Stimulated activated effector memory CD8-positive, alpha-beta T cell treated with anti-CD3 and anti-CD28 coated beads, Interleukin-12 subunit alpha, Interleukin-12 subunit beta, amount 100 ng/mL, for 72 hours (primary cell): ENCODE data around the gene PITX2.

ENCODE experiments used
- ATAC-seq: fragments of 150-1000 bp; cut with Tn5 transposase; 2 replicates; pipeline ENCODE4 v1.10.0; 2021
- DNase-seq, 2 donors: peaks; one replicate each; pipeline ENCODE4 v3.0.0; 2021 to 2022; ENCODE audit warnings: low spot score in 2 of 2
- H3K27ac Mint-ChIP-seq: one replicate; pipeline ENCODE4 v1.8.0; 2022; ENCODE audit warnings: mild to moderate bottlenecking, mixed read lengths
- H3K36me3 Mint-ChIP-seq: one replicate; pipeline ENCODE4 v1.8.0; 2022; ENCODE audit warnings: mild to moderate bottlenecking, mixed read lengths
- H3K4me1 Mint-ChIP-seq: one replicate; pipeline ENCODE4 v1.8.0; 2022; ENCODE audit warnings: mixed read lengths
- H3K4me3 Mint-ChIP-seq: one replicate; pipeline ENCODE4 v1.8.0; 2022; ENCODE audit warnings: mild to moderate bottlenecking, mixed read lengths
- H3K9me3 Mint-ChIP-seq: one replicate; pipeline ENCODE4 v1.8.0; 2022; ENCODE audit warnings: mixed read lengths

The PITX2 gene

GRCh38 chr4:110640576-110640975 is 17.7 kb upstream of the PITX2 start:
- Mint-ChIP-seq H3K9me3 (no peaks in the 10 kb centered on the region), H3K4me1 (no peaks in the 10 kb centered on the region), H3K27ac (no peak overlapping the region), H3K36me3 (no peaks in the 10 kb centered on the region), H3K4me3 (no peak overlapping the region)
- DNase-seq, result no peak
- ATAC-seq, result no peak

GRCh38 chr4:110639207-110640090 is 16.6 kb upstream of the PITX2 start:
- no peaks in the 10 kb centered on the region for H3K36me3 Mint-ChIP-seq
- DNase-seq (no peak), ATAC-seq (no peak)
- no peak overlapping the region for H3K27ac Mint-ChIP-seq
- no peaks in the 10 kb centered on the region for H3K4me1 Mint-ChIP-seq
- H3K4me3 Mint-ChIP-seq, result no peak overlapping the region
- H3K9me3 Mint-ChIP-seq, result no peaks in the 10 kb centered on the region

- ATAC-seq, result no peak
- DNase-seq, result no peak
- Mint-ChIP-seq H3K9me3 (no peaks in the 10 kb centered on the region), H3K4me1 (no peaks in the 10 kb centered on the region), H3K4me3 (no peak overlapping the region), H3K36me3 (no peaks in the 10 kb centered on the region), H3K27ac (no peak overlapping the region)
These were observed 15.3 kb upstream of the PITX2 start for GRCh38 chr4:110638089-110638746.

GRCh38 chr4:110637408-110638088 is 14.7 kb upstream of the PITX2 start:
- DNase-seq (no peak), ATAC-seq (no peak)
- Mint-ChIP-seq H3K4me1 (no peaks in the 10 kb centered on the region), H3K9me3 (no peaks in the 10 kb centered on the region), H3K4me3 (no peak overlapping the region), H3K27ac (no peak overlapping the region), H3K36me3 (no peaks in the 10 kb centered on the region)

- H3K27ac Mint-ChIP-seq, result no peak overlapping the region
- H3K4me3 Mint-ChIP-seq, result no peak overlapping the region
- no peaks in the 10 kb centered on the region for H3K9me3 Mint-ChIP-seq
- H3K36me3 Mint-ChIP-seq, result peaks cover 4% of the 10 kb centered on the region
- ATAC-seq, result no peak
- DNase-seq, result no peak
- peaks cover 5% of the 10 kb centered on the region for H3K4me1 Mint-ChIP-seq
These were observed 14.0 kb upstream of the PITX2 start for GRCh38 chr4:110636680-110637407.

- ATAC-seq (no peak), DNase-seq (no peak)
- H3K9me3 Mint-ChIP-seq, result no peaks in the 10 kb centered on the region
- no peak overlapping the region for H3K27ac Mint-ChIP-seq
- peaks cover 6% of the 10 kb centered on the region for H3K36me3 Mint-ChIP-seq
- no peak overlapping the region for H3K4me3 Mint-ChIP-seq
- peaks cover 8% of the 10 kb centered on the region for H3K4me1 Mint-ChIP-seq
These were observed 13.3 kb upstream of the PITX2 start for GRCh38 chr4:110636171-110636679.

- DNase-seq (no peak), ATAC-seq (no peak)
- H3K27ac Mint-ChIP-seq, result no peak overlapping the region
- no peaks in the 10 kb centered on the region for H3K9me3 Mint-ChIP-seq
- H3K4me1 Mint-ChIP-seq, result peaks cover 14% of the 10 kb centered on the region
- H3K36me3 Mint-ChIP-seq, result peaks cover 7% of the 10 kb centered on the region
- no peak overlapping the region for H3K4me3 Mint-ChIP-seq
These were observed 12.4 kb upstream of the PITX2 start for GRCh38 chr4:110635163-110635865.

- Mint-ChIP-seq H3K27ac (no peak overlapping the region), H3K4me1 (peaks cover 14% of the 10 kb centered on the region), H3K36me3 (peaks cover 13% of the 10 kb centered on the region), H3K4me3 (no peak overlapping the region), H3K9me3 (no peaks in the 10 kb centered on the region)
- ATAC-seq (no peak), DNase-seq (no peak)
These were observed 11.7 kb upstream of the PITX2 start for GRCh38 chr4:110634350-110635162.

- DNase-seq (no peak), ATAC-seq (no peak)
- no peak overlapping the region for H3K27ac Mint-ChIP-seq
These were observed 10.8 kb upstream of the PITX2 start for GRCh38 chr4:110633358-110634341.

GRCh38 chr4:110632506-110633357 is 9.9 kb upstream of the PITX2 start:
- H3K4me1 Mint-ChIP-seq, result peaks cover 14% of the 10 kb centered on the region
- ATAC-seq (no peak), DNase-seq (no peak)
- H3K36me3 Mint-ChIP-seq, result peaks cover 13% of the 10 kb centered on the region
- H3K9me3 Mint-ChIP-seq, result no peaks in the 10 kb centered on the region
- H3K4me3 Mint-ChIP-seq, result peak overlapping the region; percentile 41
- no peak overlapping the region for H3K27ac Mint-ChIP-seq

More at GRCh38 chr4:110633358-110634341, 10.8 kb upstream of the PITX2 start:
- Mint-ChIP-seq H3K36me3 (peaks cover 13% of the 10 kb centered on the region), H3K4me3 (no peak overlapping the region), H3K9me3 (no peaks in the 10 kb centered on the region), H3K4me1 (peaks cover 14% of the 10 kb centered on the region)

- DNase-seq (no peak), ATAC-seq (peak; percentile 81)
- H3K9me3 Mint-ChIP-seq, result no peaks in the 10 kb centered on the region
These were observed 9.0 kb upstream of the PITX2 start for GRCh38 chr4:110631584-110632505.

More at GRCh38 chr4:110631584-110632505, 9.0 kb upstream of the PITX2 start:
- Mint-ChIP-seq H3K4me3 (peak overlapping the region; percentile 41), H3K36me3 (peaks cover 13% of the 10 kb centered on the region), H3K4me1 (peaks cover 14% of the 10 kb centered on the region), H3K27ac (no peak overlapping the region)
